Measurements from ENCODE around the gene SND1.

SND1 gene

DNA sequence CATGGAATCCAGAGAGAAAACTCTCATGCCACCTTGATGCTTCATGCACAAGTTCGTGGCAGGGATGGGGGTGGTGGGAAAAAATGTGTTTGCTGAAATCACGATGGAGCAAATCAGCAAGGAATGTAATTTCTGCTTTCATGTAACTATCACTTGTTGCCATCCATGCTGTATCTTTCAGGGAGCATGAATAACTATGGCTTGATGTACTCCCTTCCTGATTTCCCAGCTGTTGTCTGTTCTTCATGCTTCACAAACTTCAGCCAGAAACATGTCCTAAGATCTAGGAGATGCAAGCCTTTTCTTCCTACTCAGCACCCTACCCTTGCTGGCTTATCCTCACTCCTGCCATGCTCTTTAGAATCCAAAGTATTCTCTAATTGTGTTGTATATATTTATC, 315.3 kb downstream of the SND1 start:
- no peaks in the 10 kb centered on the region for H3K27me3 Mint-ChIP-seq (ENCODE audit: low read depth)
- no peak overlapping the region for H3K4me3 Mint-ChIP-seq
- H3K4me1 Mint-ChIP-seq (ENCODE audit: low read depth): no peaks in the 10 kb centered on the region
- peaks cover 5% of the 10 kb centered on the region for H3K36me3 Mint-ChIP-seq (ENCODE audit: low read depth)
- no peak for DNase-seq (ENCODE audit: low spot score)
- no peak overlapping the region for H3K27ac Mint-ChIP-seq
- peaks cover 6% of the 10 kb centered on the region for H3K9me3 Mint-ChIP-seq

DNA sequence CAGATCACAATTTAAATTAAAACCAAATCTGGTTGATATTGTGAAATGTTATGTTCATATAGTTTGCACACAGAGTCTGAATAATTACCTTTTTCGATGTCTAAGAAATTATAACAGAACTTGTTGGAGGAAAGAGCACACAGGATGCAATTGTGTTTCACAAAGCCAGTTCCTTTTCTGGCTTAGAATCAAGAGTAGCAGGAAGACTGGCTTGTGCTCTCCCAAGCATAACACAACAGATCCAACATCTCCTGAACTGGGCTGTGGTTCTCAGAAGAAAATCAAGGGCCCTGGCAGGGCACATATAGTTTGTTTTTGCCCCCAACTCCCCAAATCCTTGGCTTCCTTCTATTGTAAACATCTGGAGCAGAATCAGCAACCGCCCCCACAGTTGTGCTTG, 316.6 kb downstream of the SND1 start:
- Mint-ChIP-seq H3K9me3 (no peaks in the 10 kb centered on the region), H3K4me1 (ENCODE audit: low read depth) (no peaks in the 10 kb centered on the region), H3K27me3 (ENCODE audit: low read depth) (no peaks in the 10 kb centered on the region), H3K4me3 (no peak overlapping the region), H3K36me3 (ENCODE audit: low read depth) (peaks cover 1% of the 10 kb centered on the region), H3K27ac (no peak overlapping the region)
- DNase-seq (ENCODE audit: low spot score): no peak

DNA sequence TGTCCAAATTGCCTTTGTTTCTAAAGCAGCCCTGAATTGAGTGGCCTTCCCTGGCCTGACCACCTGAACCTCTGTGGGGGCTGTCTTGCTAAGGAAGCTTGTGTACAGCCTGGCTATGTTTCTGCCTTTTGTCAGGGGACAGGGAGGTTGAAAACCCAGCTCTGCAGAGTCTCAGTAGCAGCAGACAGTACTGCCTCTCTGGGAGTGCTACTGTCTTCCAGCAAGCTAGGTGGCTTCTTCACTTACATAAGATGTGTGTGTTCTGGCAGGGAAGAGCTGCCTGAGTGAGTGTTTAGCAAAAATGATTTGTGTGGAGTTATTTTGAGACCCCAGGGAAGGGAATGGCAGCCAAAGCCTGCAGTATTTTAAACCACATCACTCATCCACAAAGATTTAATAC, 321.8 kb downstream of the SND1 start:
- DNase-seq (ENCODE audit: low spot score): no peak
- H3K9me3 Mint-ChIP-seq: peaks cover 16% of the 10 kb centered on the region
- peaks cover 32% of the 10 kb centered on the region for H3K36me3 Mint-ChIP-seq (ENCODE audit: low read depth)
- no peak overlapping the region for H3K27ac Mint-ChIP-seq
- no peak overlapping the region for H3K4me3 Mint-ChIP-seq
- H3K27me3 Mint-ChIP-seq (ENCODE audit: low read depth): no peaks in the 10 kb centered on the region
- H3K4me1 Mint-ChIP-seq (ENCODE audit: low read depth): peaks cover 1% of the 10 kb centered on the region

DNA sequence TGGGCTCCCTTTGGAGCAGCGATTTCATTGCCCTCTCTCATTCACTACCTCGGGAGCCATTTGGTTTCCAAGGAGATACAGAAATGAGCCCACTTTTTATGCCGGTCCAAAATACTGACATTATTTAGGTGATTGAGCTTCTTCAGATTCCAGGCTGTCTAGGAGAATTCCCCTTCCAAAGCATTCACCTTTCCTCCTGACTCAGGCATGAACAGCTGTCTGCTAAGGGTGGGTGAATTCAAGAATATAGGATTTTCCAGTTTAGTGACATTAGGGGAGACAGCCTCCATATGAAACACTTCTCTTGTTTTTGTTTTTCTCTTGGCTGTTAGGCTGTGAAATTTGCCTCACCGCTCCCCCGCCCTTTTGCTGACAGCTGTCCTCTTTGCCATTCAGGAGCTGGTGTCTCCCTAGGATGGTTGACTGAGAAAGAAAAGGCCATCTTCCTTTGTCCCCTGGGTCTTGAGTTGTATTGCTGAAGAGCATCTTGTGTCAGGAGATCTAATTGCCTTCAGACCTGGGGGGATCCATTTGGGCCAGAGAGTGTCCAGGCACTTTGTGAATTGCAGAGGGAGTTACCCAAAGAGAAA, 322.5 kb downstream of the SND1 start:
- Mint-ChIP-seq H3K27me3 (ENCODE audit: low read depth) (no peaks in the 10 kb centered on the region), H3K9me3 (peaks cover 22% of the 10 kb centered on the region), H3K4me1 (ENCODE audit: low read depth) (peaks cover 3% of the 10 kb centered on the region), H3K36me3 (ENCODE audit: low read depth) (peaks cover 39% of the 10 kb centered on the region), H3K4me3 (no peak overlapping the region), H3K27ac (no peak overlapping the region)
- DNase-seq (ENCODE audit: low spot score): no peak

DNA sequence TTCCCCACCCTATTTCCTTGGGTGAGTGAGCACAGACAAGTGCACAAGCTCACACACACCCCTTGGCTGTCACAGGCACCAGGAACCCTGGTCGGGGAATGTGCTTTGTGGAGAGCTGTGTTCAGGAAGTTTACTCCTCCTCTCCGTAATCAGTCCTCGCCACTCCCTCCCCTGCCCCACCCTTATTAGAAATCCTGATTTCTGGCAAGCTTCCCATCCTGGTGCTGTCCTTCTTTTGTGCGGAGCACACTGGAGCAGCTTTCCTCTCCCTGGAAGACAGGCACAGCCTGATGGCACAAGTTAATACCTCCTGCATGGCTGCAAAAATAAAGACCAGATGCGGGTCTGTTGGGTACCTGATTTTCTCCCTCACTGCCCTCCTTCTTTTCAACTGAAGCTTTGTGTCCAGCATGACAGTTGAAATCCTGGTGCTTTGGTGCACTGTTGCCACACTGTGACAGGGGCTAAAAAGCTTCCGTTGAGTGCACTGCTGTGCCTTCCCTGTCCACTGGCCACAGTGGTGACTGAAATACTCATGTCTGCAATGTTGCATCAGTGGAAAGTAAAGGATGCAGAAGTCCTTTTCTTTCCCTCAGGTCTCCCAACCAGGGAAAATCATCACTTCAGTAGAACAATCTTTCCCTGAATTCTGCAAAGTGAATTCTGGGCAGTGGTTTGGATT, 324.2 kb downstream of the SND1 start:
- Mint-ChIP-seq H3K4me3 (no peak overlapping the region), H3K27ac (no peak overlapping the region), H3K9me3 (peaks cover 22% of the 10 kb centered on the region), H3K36me3 (ENCODE audit: low read depth) (peaks cover 39% of the 10 kb centered on the region), H3K27me3 (ENCODE audit: low read depth) (no peaks in the 10 kb centered on the region), H3K4me1 (ENCODE audit: low read depth) (peaks cover 3% of the 10 kb centered on the region)
- DNase-seq (ENCODE audit: low spot score): no peak

DNA sequence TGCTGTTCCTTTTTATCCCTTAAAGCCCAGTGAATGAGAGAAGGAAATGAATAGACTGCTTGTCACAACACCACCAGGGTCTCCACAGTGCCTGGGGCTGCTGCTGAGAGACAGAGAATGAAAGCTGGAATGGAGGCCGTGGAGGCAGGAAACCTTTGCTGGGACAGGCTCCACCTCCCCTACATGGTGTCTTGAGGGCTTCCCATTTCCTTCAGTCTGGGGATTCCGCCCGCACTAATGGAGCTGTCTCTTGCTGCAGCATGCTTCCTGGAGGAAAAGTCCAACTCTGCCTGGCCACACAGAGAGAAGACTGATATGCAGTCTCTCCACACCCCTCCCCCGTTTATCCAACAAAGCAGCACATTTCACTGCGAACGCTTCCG, 324.7 kb downstream of the SND1 start:
- Mint-ChIP-seq H3K4me1 (ENCODE audit: low read depth) (peaks cover 5% of the 10 kb centered on the region), H3K9me3 (peaks cover 22% of the 10 kb centered on the region), H3K36me3 (ENCODE audit: low read depth) (peaks cover 39% of the 10 kb centered on the region), H3K27me3 (ENCODE audit: low read depth) (no peaks in the 10 kb centered on the region), H3K4me3 (no peak overlapping the region), H3K27ac (no peak overlapping the region)
- no peak for DNase-seq (ENCODE audit: low spot score)

GRCh38 chr7:127978421-127978820, 326.4 kb downstream of the SND1 start:
- Mint-ChIP-seq H3K9me3 (peaks cover 22% of the 10 kb centered on the region), H3K4me1 (ENCODE audit: low read depth) (peaks cover 15% of the 10 kb centered on the region), H3K27ac (no peak overlapping the region), H3K4me3 (no peak overlapping the region), H3K36me3 (ENCODE audit: low read depth) (peaks cover 37% of the 10 kb centered on the region), H3K27me3 (ENCODE audit: low read depth) (no peaks in the 10 kb centered on the region)
- no peak for DNase-seq (ENCODE audit: low spot score)

DNA sequence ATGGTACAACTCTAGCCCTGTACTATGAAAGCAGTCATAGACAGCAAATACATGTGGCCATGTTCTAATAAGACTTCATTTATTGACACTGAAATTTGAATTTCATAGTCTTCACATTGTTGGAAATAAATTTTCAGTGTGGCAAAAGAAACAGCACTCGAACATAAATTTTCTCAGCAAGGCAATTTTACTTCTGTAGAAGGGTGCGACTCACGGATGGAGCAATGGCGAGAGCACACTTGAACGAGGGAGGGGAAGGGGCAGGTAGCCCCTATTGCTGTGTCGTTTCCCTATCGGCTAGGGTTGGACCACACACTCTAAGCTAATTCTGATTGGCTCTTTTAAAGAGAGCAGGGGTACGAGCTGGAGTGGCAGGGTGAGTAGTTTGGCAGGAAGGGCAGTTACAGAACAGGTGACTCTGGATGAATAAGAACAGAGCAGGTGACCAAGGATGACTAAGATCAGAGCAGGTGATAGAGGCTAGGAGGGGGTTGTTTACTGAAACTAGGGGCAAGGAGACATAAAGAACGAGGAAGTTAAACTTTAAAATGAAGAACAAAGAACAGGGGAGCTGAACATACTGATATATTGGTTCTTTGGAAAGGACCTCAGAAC, 327.2 kb downstream of the SND1 start:
- DNase-seq (ENCODE audit: low spot score): no peak
- Mint-ChIP-seq H3K27ac (no peak overlapping the region), H3K4me1 (ENCODE audit: low read depth) (peaks cover 19% of the 10 kb centered on the region), H3K36me3 (ENCODE audit: low read depth) (peaks cover 37% of the 10 kb centered on the region), H3K27me3 (ENCODE audit: low read depth) (no peaks in the 10 kb centered on the region), H3K4me3 (no peak overlapping the region), H3K9me3 (peaks cover 22% of the 10 kb centered on the region)

- H3K9me3 Mint-ChIP-seq: peaks cover 22% of the 10 kb centered on the region
- H3K4me3 Mint-ChIP-seq: no peak overlapping the region
- H3K36me3 Mint-ChIP-seq (ENCODE audit: low read depth): peaks cover 36% of the 10 kb centered on the region
- DNase-seq (ENCODE audit: low spot score): no peak
- no peaks in the 10 kb centered on the region for H3K27me3 Mint-ChIP-seq (ENCODE audit: low read depth)
- H3K4me1 Mint-ChIP-seq (ENCODE audit: low read depth): peaks cover 19% of the 10 kb centered on the region
- no peak overlapping the region for H3K27ac Mint-ChIP-seq
These were observed 327.7 kb downstream of the SND1 start for GRCh38 chr7:127979728-127980126.

DNA sequence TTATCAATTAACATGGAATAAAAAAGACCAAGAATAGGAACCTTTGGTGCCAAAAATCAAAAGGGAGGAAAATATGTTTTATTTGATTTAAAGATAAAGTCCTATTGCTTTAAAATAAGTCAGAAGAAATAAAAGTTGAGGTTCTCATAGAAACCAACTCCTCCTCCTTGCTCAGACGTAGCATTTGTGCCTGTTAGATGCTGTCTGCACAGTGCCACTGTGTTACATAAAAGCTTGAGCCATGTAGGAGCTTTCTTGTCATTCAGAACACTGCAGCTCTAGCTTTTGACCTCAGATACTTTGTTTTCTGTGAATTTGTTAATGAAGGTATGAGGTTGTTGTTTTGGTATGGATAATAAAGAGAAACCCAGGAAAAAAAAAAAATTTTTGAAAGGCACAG, 328.9 kb downstream of the SND1 start:
- Mint-ChIP-seq H3K27me3 (ENCODE audit: low read depth) (no peaks in the 10 kb centered on the region), H3K36me3 (ENCODE audit: low read depth) (peaks cover 30% of the 10 kb centered on the region), H3K27ac (no peak overlapping the region), H3K4me1 (ENCODE audit: low read depth) (peaks cover 19% of the 10 kb centered on the region), H3K9me3 (peaks cover 22% of the 10 kb centered on the region), H3K4me3 (no peak overlapping the region)
- DNase-seq (ENCODE audit: low spot score): no peak

DNA sequence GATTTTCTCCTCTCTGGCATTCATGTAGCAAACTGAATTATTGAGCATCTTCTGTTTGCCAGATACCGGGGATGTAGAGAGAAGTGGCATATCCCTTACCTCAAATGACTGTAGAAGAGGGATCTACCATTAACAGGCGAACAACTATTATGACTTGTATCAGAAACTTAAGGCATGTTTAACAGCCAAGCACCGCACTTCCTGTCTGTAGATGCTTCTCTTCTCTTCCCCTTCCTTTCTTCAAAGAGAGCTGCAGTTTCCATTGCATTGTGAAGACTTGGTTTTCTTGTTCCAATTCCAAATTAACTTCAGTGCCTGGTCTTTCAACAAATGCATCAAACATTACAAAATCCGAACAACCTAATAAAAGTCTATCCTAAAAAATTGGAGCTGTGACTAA, 330.0 kb downstream of the SND1 start:
- H3K4me1 Mint-ChIP-seq (ENCODE audit: low read depth): peaks cover 18% of the 10 kb centered on the region
- no peak overlapping the region for H3K4me3 Mint-ChIP-seq
- no peaks in the 10 kb centered on the region for H3K27me3 Mint-ChIP-seq (ENCODE audit: low read depth)

DNA sequence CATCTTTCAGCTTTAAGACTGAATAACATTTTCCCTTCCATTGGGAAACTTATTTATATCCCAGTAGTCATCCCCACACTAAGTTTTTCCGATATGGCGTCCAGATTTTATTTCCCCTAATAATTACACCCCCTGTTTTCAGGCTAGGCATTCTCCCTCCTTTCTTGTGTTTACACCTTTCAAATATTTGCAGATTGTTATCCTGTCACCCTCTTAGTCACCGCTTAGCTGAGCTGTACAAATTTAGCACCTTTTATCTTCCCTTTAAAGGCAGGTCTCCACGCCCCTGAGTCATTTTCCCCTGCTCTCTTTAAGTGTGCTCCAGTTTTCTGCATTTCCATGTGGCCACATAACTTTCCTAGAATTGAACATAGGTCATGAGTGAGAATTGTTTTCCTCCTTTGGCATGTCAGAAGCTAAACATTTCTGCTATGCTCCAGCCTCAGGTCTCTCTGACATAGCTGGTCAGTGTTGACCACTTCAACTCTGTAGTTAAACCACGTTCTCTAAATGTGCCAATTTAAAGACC, 331.9 kb downstream of the SND1 start:
- peaks cover 7% of the 10 kb centered on the region for H3K36me3 Mint-ChIP-seq (ENCODE audit: low read depth)
- no peak for DNase-seq (ENCODE audit: low spot score)
- H3K27ac Mint-ChIP-seq: no peak overlapping the region
- peaks cover 19% of the 10 kb centered on the region for H3K4me1 Mint-ChIP-seq (ENCODE audit: low read depth)
- no peak overlapping the region for H3K4me3 Mint-ChIP-seq
- peaks cover 6% of the 10 kb centered on the region for H3K9me3 Mint-ChIP-seq
- H3K27me3 Mint-ChIP-seq (ENCODE audit: low read depth): no peaks in the 10 kb centered on the region

More for the DNA sequence above, 330.0 kb downstream of the SND1 start:
- Mint-ChIP-seq H3K36me3 (ENCODE audit: low read depth) (peaks cover 22% of the 10 kb centered on the region), H3K27ac (no peak overlapping the region), H3K9me3 (peaks cover 21% of the 10 kb centered on the region)
- no peak for DNase-seq (ENCODE audit: low spot score)

- Mint-ChIP-seq H3K4me1 (ENCODE audit: low read depth) (peaks cover 14% of the 10 kb centered on the region), H3K27ac (no peak overlapping the region), H3K4me3 (no peak overlapping the region)
These were observed 334.9 kb downstream of the SND1 start for GRCh38 chr7:127986581-127987521.

More at GRCh38 chr7:127986581-127987521, 334.9 kb downstream of the SND1 start:
- Mint-ChIP-seq H3K9me3 (no peaks in the 10 kb centered on the region), H3K27me3 (ENCODE audit: low read depth) (no peaks in the 10 kb centered on the region), H3K36me3 (ENCODE audit: low read depth) (no peaks in the 10 kb centered on the region)
- DNase-seq (ENCODE audit: low spot score): no peak
